Karpas-422 (cell line): Measurements from ENCODE around the gene CCDC92. TPM values are rescaled to one million over a fixed set of nuclear protein-coding genes. Genes with fewer than 3 reads are reported as not detected.

ENCODE experiments used
- DNase-seq: peaks from one replicate; pipeline ENCODE4 v3.0.0-alpha.2; 2015
- H2AFZ ChIP-seq: fragments of 200-600 bp; sonication (generic); 2 replicates; pipeline ENCODE4 v1.6.1; 2014; ENCODE audit warnings: antibody characterized with exemption, low read length, mixed read lengths
- H3K27ac ChIP-seq: fragments of 200-600 bp; sonication (generic); 2 replicates; pipeline ENCODE4 v1.5.1; 2014; ENCODE audit warnings: mild to moderate bottlenecking, low read length, moderate library complexity
- H3K27me3 ChIP-seq: fragments of 200-600 bp; sonication (generic); 2 replicates; pipeline ENCODE4 v1.6.1; 2014; ENCODE audit warnings: low read length, mixed read lengths
- H3K36me3 ChIP-seq: fragments of 200-600 bp; sonication (generic); 2 replicates; pipeline ENCODE4 v1.6.1; 2014; ENCODE audit warnings: low read length, mixed read lengths; ENCODE audit not compliant: insufficient read depth
- H3K4me1 ChIP-seq: fragments of 200-600 bp; sonication (generic); 2 replicates; pipeline ENCODE4 v1.6.1; 2014; ENCODE audit warnings: mild to moderate bottlenecking, low read length, mixed read lengths
- H3K4me2 ChIP-seq: fragments of 200-600 bp; sonication (generic); 2 replicates; pipeline ENCODE4 v1.6.1; 2014; ENCODE audit warnings: low read length, low read depth, mild to moderate bottlenecking; ENCODE audit not compliant: poor library complexity, severe bottlenecking
- H3K4me3 ChIP-seq: fragments of 200-600 bp; sonication (generic); 2 replicates; pipeline ENCODE4 v1.5.1; 2014; ENCODE audit warnings: mild to moderate bottlenecking, antibody characterized with exemption, low read length, mixed read lengths
- H3K79me2 ChIP-seq: fragments of 200-600 bp; sonication (generic); 2 replicates; pipeline ENCODE4 v1.6.1; 2014; ENCODE audit warnings: mild to moderate bottlenecking, low read length, mixed read lengths
- H3K9ac ChIP-seq: fragments of 200-600 bp; sonication (generic); 2 replicates; pipeline ENCODE4 v1.6.0; 2014; ENCODE audit warnings: low read length
- H3K9me2 ChIP-seq: fragments of 200-600 bp; sonication (generic), shearing (Covaris generic); replicated peaks from 2 replicates; pipeline ENCODE4 v1.6.0; 2014; ENCODE audit warnings: mild to moderate bottlenecking, low read length, moderate library complexity; ENCODE audit not compliant: insufficient read depth
- H3K9me3 ChIP-seq: fragments of 300-700, 200-600 bp; sonication (generic); 2 replicates; pipeline ENCODE4 v1.6.1; 2014; ENCODE audit warnings: low read length, mixed read lengths
- H4K20me1 ChIP-seq: fragments of 200-600 bp; sonication (generic); 2 replicates; pipeline ENCODE4 v1.6.1; 2014; ENCODE audit warnings: mild to moderate bottlenecking, antibody characterized with exemption, low read length, low read depth; ENCODE audit not compliant: insufficient read depth
- total RNA-seq: library from RNA; depleted of rRNA; stranded (reverse); fragments of >200 nt; shearing (Covaris generic); gene quantifications from 2 replicates; pipeline ENCODE4 v1.2.3, GENCODE V29; 2014; ENCODE audit warnings: low replicate concordance; rRNA removed

CCDC92 gene
- total RNA-seq, result 2.0 and 2.4 TPM in 2 replicates

- Histone ChIP-seq H3K9me2 (no peaks in the 10 kb centered on the region), H3K27me3 (no peaks in the 10 kb centered on the region), H3K4me3 (peak within 1 kb of the TSS; percentile 72), H3K36me3 (no peaks in the 10 kb centered on the region), H4K20me1 (no peaks in the 10 kb centered on the region; the same call in 1 of the 2 replicates), H3K9ac (peak within 1 kb of the TSS; percentile 75), H3K4me2 (peak within 1 kb of the TSS; percentile 75), H3K9me3 (no peaks in the 10 kb centered on the region), H3K79me2 (no peaks in the 10 kb centered on the region), H3K27ac (no peak within 1 kb of the TSS), H3K4me1 (peaks cover 14% of the 10 kb centered on the region), H2AFZ (peak within 1 kb of the TSS; percentile 64)
- peak; percentile 96 for DNase-seq
These were observed at the start of gene CCDC92, which contains the start of gene ZNF664 for GRCh38 chr12:123972457-123973401. CCDC92 (minus strand) TSS chr12:123972831; CDS start chr12:123944305, 28,526 bp downstream. ZNF664 (plus strand) TSS chr12:123973215; CDS start chr12:124012145, 38,930 bp downstream.

GRCh38 chr12:124022161-124022560 lies 49.5 kb upstream of the CCDC92 start:
- H3K27ac ChIP-seq, result no peak overlapping the region
- H3K4me2 ChIP-seq, result no peak overlapping the region
- H3K4me1 ChIP-seq, result no peaks in the 10 kb centered on the region
- no peaks in the 10 kb centered on the region for H3K36me3 ChIP-seq
- no peak overlapping the region for H3K9ac ChIP-seq
- H3K9me3 ChIP-seq, result no peaks in the 10 kb centered on the region
- no peaks in the 10 kb centered on the region for H3K9me2 ChIP-seq
- H3K4me3 ChIP-seq, result no peak overlapping the region
- H3K79me2 ChIP-seq, result no peaks in the 10 kb centered on the region
- no peaks in the 10 kb centered on the region for H3K27me3 ChIP-seq
- H2AFZ ChIP-seq, result no peak overlapping the region
- no peaks in the 10 kb centered on the region for H4K20me1 ChIP-seq
- DNase-seq, result no peak

- Histone ChIP-seq H3K27ac (no peak overlapping the region), H4K20me1 (no peaks in the 10 kb centered on the region), H3K9me3 (no peaks in the 10 kb centered on the region), H3K4me2 (no peak overlapping the region), H3K9ac (no peak overlapping the region), H3K36me3 (no peaks in the 10 kb centered on the region), H3K9me2 (no peaks in the 10 kb centered on the region), H3K79me2 (no peaks in the 10 kb centered on the region), H3K4me1 (no peaks in the 10 kb centered on the region), H3K4me3 (no peak overlapping the region), H3K27me3 (no peaks in the 10 kb centered on the region), H2AFZ (no peak overlapping the region)
- no peak for DNase-seq
These were observed 48.4 kb upstream of the CCDC92 start for GRCh38 chr12:124021007-124021406.

GRCh38 chr12:124020514-124020949 lies 47.9 kb upstream of the CCDC92 start:
- H3K9me3 ChIP-seq, result no peaks in the 10 kb centered on the region
- no peak overlapping the region for H3K4me3 ChIP-seq
- DNase-seq, result no peak
- H2AFZ ChIP-seq, result no peak overlapping the region
- no peaks in the 10 kb centered on the region for H3K9me2 ChIP-seq
- H3K4me1 ChIP-seq, result no peaks in the 10 kb centered on the region
- no peaks in the 10 kb centered on the region for H3K79me2 ChIP-seq
- no peak overlapping the region for H3K9ac ChIP-seq
- no peaks in the 10 kb centered on the region for H4K20me1 ChIP-seq
- no peak overlapping the region for H3K4me2 ChIP-seq
- no peaks in the 10 kb centered on the region for H3K27me3 ChIP-seq
- H3K36me3 ChIP-seq, result no peaks in the 10 kb centered on the region
- no peak overlapping the region for H3K27ac ChIP-seq

GRCh38 chr12:124019115-124019514 lies 46.5 kb upstream of the CCDC92 start:
- Histone ChIP-seq H3K79me2 (no peaks in the 10 kb centered on the region), H2AFZ (no peak overlapping the region), H3K9me3 (no peaks in the 10 kb centered on the region), H3K4me1 (no peaks in the 10 kb centered on the region), H3K4me3 (no peak overlapping the region), H3K4me2 (no peak overlapping the region), H3K36me3 (no peaks in the 10 kb centered on the region), H3K9me2 (no peaks in the 10 kb centered on the region), H3K27me3 (no peaks in the 10 kb centered on the region), H4K20me1 (peaks cover 5% of the 10 kb centered on the region; the same call in 1 of the 2 replicates), H3K9ac (no peak overlapping the region), H3K27ac (no peak overlapping the region)
- no peak for DNase-seq

- peaks cover 5% of the 10 kb centered on the region; the same call in 1 of the 2 replicates for H4K20me1 ChIP-seq
- no peak overlapping the region for H3K4me2 ChIP-seq
- no peaks in the 10 kb centered on the region for H3K36me3 ChIP-seq
- no peak overlapping the region for H3K4me3 ChIP-seq
- H3K9ac ChIP-seq, result no peak overlapping the region
- H2AFZ ChIP-seq, result no peak overlapping the region
- no peaks in the 10 kb centered on the region for H3K9me2 ChIP-seq
- no peaks in the 10 kb centered on the region for H3K9me3 ChIP-seq
- H3K27ac ChIP-seq, result no peak overlapping the region
- DNase-seq, result no peak
- no peaks in the 10 kb centered on the region for H3K27me3 ChIP-seq
- H3K4me1 ChIP-seq, result no peaks in the 10 kb centered on the region
- H3K79me2 ChIP-seq, result no peaks in the 10 kb centered on the region
These were observed 45.9 kb upstream of the CCDC92 start for GRCh38 chr12:124018539-124018938.

GRCh38 chr12:124017064-124017463 lies 44.4 kb upstream of the CCDC92 start:
- Histone ChIP-seq H3K9ac (no peak overlapping the region), H3K4me2 (no peak overlapping the region), H2AFZ (no peak overlapping the region), H3K27me3 (no peaks in the 10 kb centered on the region), H3K9me3 (no peaks in the 10 kb centered on the region), H3K36me3 (peaks cover 2% of the 10 kb centered on the region; the same call in 1 of the 2 replicates), H3K4me1 (no peaks in the 10 kb centered on the region), H3K4me3 (no peak overlapping the region), H3K9me2 (no peaks in the 10 kb centered on the region), H4K20me1 (peaks cover 5% of the 10 kb centered on the region; the same call in 1 of the 2 replicates), H3K79me2 (no peaks in the 10 kb centered on the region), H3K27ac (no peak overlapping the region)
- DNase-seq, result no peak
